MM.1S (cell line): ENCODE results near the gene THSD7B.

ENCODE experiments used
- DNase-seq: peaks from one replicate; pipeline ENCODE4 v3.0.0-alpha.2; 2015
- H2AFZ ChIP-seq: fragments of 300-600 bp; sonication (generic); 2 replicates; pipeline ENCODE4 v1.6.0; 2016; ENCODE audit warnings: antibody characterized with exemption, low read length
- H3F3A ChIP-seq: fragments of 300-600 bp; sonication (generic); 2 replicates; pipeline ENCODE4 v1.6.1; 2016; ENCODE audit warnings: mild to moderate bottlenecking, antibody characterized with exemption, low read length, moderate library complexity, mixed read lengths; ENCODE audit not compliant: insufficient read depth
- H3K27ac ChIP-seq: fragments of 300-600 bp; sonication (generic); 2 replicates; pipeline ENCODE4 v1.5.1; 2016; ENCODE audit warnings: mild to moderate bottlenecking, low read length
- H3K27me3 ChIP-seq: fragments of 300-600 bp; sonication (generic); replicated peaks from 2 replicates; pipeline ENCODE4 v1.6.0; 2016; ENCODE audit warnings: low read length; ENCODE audit not compliant: insufficient read depth
- H3K36me3 ChIP-seq: fragments of 300-600 bp; sonication (generic); replicated peaks from 2 replicates; pipeline ENCODE4 v1.6.1; 2016; ENCODE audit warnings: mild to moderate bottlenecking, low read length, mixed read lengths; ENCODE audit not compliant: insufficient read depth
- H3K4me1 ChIP-seq: fragments of 300-600 bp; sonication (generic); 2 replicates; pipeline ENCODE4 v1.6.1; 2016; ENCODE audit warnings: low read length, mixed read lengths
- H3K4me2 ChIP-seq: fragments of 300-600 bp; sonication (generic); 2 replicates; pipeline ENCODE4 v1.6.0; 2016; ENCODE audit warnings: low read depth, low read length
- H3K4me3 ChIP-seq: fragments of 300-600 bp; sonication (generic); 2 replicates; pipeline ENCODE4 v1.5.1; 2016; ENCODE audit warnings: low read length, mixed read lengths
- H3K79me2 ChIP-seq: fragments of 300-600 bp; sonication (generic); 2 replicates; pipeline ENCODE4 v1.6.1; 2016; ENCODE audit warnings: mixed run types, low read length, mixed read lengths
- H3K9ac ChIP-seq: fragments of 300-600 bp; sonication (generic); 2 replicates; pipeline ENCODE4 v1.6.1; 2016; ENCODE audit warnings: low read length, mixed read lengths
- H3K9me2 ChIP-seq: fragments of 300-600 bp; sonication (generic); replicated peaks from 2 replicates; pipeline ENCODE4 v1.6.1; 2016; ENCODE audit warnings: mild to moderate bottlenecking, low read length, mixed read lengths; ENCODE audit not compliant: insufficient read depth
- H3K9me3 ChIP-seq: fragments of 300-600 bp; sonication (generic); replicated peaks from 2 replicates; pipeline ENCODE4 v1.6.1; 2016; ENCODE audit warnings: mild to moderate bottlenecking, low read length, mixed read lengths; ENCODE audit not compliant: insufficient read depth
- H4K20me1 ChIP-seq: fragments of 300-600 bp; sonication (generic); 2 replicates; pipeline ENCODE4 v1.6.1; 2016; ENCODE audit warnings: mild to moderate bottlenecking, low read length, moderate library complexity, mixed read lengths; ENCODE audit not compliant: insufficient read depth
- CTCF ChIP-seq: fragments of 300-600 bp; sonication (generic); IDR thresholded peaks from 2 replicates; pipeline ENCODE4 v1.5.1; 2016; ENCODE audit warnings: antibody characterized with exemption, low read length, mixed read lengths
- EZH2 ChIP-seq: fragments of 300-600 bp; sonication (generic); optimal IDR thresholded peaks from 2 replicates; pipeline ENCODE3; 2017; ENCODE audit warnings: low read depth, mild to moderate bottlenecking, antibody characterized with exemption, low read length, mixed read lengths
- EZH2phosphoT487 ChIP-seq: fragments of 300-600 bp; sonication (generic); IDR thresholded peaks from 2 replicates; pipeline ENCODE4 v1.6.1; 2018; ENCODE audit warnings: antibody characterized with exemption, low read length

Gene THSD7B

DNA sequence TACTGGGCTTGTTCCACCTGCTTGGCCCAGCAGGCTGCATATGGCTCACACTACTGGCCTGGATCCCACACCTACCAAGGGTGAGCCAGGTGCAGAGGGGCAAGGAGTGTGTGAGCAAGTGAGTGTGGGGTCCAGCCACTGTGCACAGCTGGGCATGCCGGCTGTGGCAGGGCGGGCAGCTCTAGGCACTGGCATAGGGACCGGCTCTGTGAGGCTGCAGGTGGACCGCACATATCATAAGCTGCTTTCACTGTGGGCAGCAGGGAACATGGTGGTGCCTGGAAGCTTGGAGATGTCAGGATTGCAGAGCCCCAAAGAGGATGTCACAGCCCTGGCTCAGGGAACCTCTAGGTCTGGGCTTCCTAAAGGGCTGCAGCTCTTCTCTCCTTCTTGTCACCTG is 154.3 kb downstream of the THSD7B start:
- TF ChIP-seq EZH2phosphoT487 (no peak), CTCF (no peak), EZH2 (no peak)
- H3K27ac ChIP-seq, result no peak overlapping the region

GRCh38 chr2:136920652-136921333 is 155.4 kb downstream of the THSD7B start:
- no peak for DNase-seq
- no peaks in the 10 kb centered on the region for H3K79me2 ChIP-seq
- no peaks in the 10 kb centered on the region for H4K20me1 ChIP-seq
- no peak overlapping the region for H3K4me2 ChIP-seq
- H3K4me1 ChIP-seq, result no peaks in the 10 kb centered on the region
- H3K9ac ChIP-seq, result no peak overlapping the region
- no peak overlapping the region for H3K4me3 ChIP-seq
- no peak overlapping the region for H2AFZ ChIP-seq
- H3K27me3 ChIP-seq, result no peaks in the 10 kb centered on the region
- no peak overlapping the region for H3K27ac ChIP-seq
- H3F3A ChIP-seq, result no peaks in the 10 kb centered on the region
- no peaks in the 10 kb centered on the region for H3K36me3 ChIP-seq
- no peaks in the 10 kb centered on the region for H3K9me3 ChIP-seq
- TF ChIP-seq CTCF (no peak), EZH2 (no peak), EZH2phosphoT487 (no peak)
- no peaks in the 10 kb centered on the region for H3K9me2 ChIP-seq

More for the DNA sequence above, 154.3 kb downstream of the THSD7B start:
- Histone ChIP-seq H4K20me1 (no peaks in the 10 kb centered on the region), H3K4me2 (no peak overlapping the region), H2AFZ (no peak overlapping the region), H3K36me3 (no peaks in the 10 kb centered on the region), H3K4me3 (no peak overlapping the region), H3K27me3 (no peaks in the 10 kb centered on the region), H3K9me2 (no peaks in the 10 kb centered on the region), H3K9ac (no peak overlapping the region), H3K9me3 (no peaks in the 10 kb centered on the region), H3F3A (no peaks in the 10 kb centered on the region), H3K79me2 (no peaks in the 10 kb centered on the region), H3K4me1 (no peaks in the 10 kb centered on the region)
- no peak for DNase-seq

- H3K4me3 ChIP-seq, result no peak overlapping the region
- no peak for DNase-seq
- TF ChIP-seq CTCF, result no peak
- no peaks in the 10 kb centered on the region for H3K9me2 ChIP-seq
- no peaks in the 10 kb centered on the region for H3K4me1 ChIP-seq
- no peaks in the 10 kb centered on the region for H3K9me3 ChIP-seq
- H3F3A ChIP-seq, result no peaks in the 10 kb centered on the region
- no peaks in the 10 kb centered on the region for H3K27me3 ChIP-seq
- H3K4me2 ChIP-seq, result no peak overlapping the region
- no peaks in the 10 kb centered on the region for H4K20me1 ChIP-seq
- no peak overlapping the region for H3K9ac ChIP-seq
- no peaks in the 10 kb centered on the region for H3K36me3 ChIP-seq
- H3K27ac ChIP-seq, result no peak overlapping the region
- H2AFZ ChIP-seq, result no peak overlapping the region
- H3K79me2 ChIP-seq, result no peaks in the 10 kb centered on the region
Measured at GRCh38 chr2:136927156-136927555, 161.8 kb downstream of the THSD7B start.
